GM23338 (cell line): ENCODE measurements around the gene ACYP2. TPM values are rescaled to one million over a fixed set of nuclear protein-coding genes. Genes with fewer than 3 reads are reported as not detected.
"Not testable (repeated sequence)": the region's sequence is repeated elsewhere in the genome, so short reads cannot be mapped to it uniquely, and the experiment has no call there.

Experiments used
- ATAC-seq: fragments of 200-7000 bp; cut with Tn5 transposase; 3 replicates; pipeline ENCODE4 v1.9.1; 2020
- DNase-seq: peaks from one replicate; pipeline ENCODE4 v3.0.0-alpha.2; 2015; ENCODE audit warnings: low spot score
- H2AFZ ChIP-seq: fragments of 200-600 bp; sonication (generic); 2 replicates; pipeline ENCODE4 v1.8.0; 2016; ENCODE audit warnings: antibody characterized with exemption, mild to moderate bottlenecking, moderate library complexity
- H3F3A ChIP-seq: fragments of 200-600 bp; sonication (generic); replicated peaks from 2 replicates; pipeline ENCODE4 v1.8.0; 2017; ENCODE audit warnings: antibody characterized with exemption, mixed run types, low read depth
- H3K27ac ChIP-seq: fragments of 200-600 bp; sonication (generic); 2 replicates; pipeline ENCODE4 v1.6.1; 2016; ENCODE audit warnings: low read depth
- H3K27me3 ChIP-seq: fragments of 200-600 bp; sonication (generic); 2 replicates; pipeline ENCODE4 v1.8.0; 2016; ENCODE audit warnings: mild to moderate bottlenecking, mixed run types, moderate library complexity; ENCODE audit not compliant: insufficient read depth
- H3K36me3 ChIP-seq: fragments of 200-600 bp; sonication (generic); 2 replicates; pipeline ENCODE4 v1.8.0; 2016; ENCODE audit warnings: mild to moderate bottlenecking; ENCODE audit not compliant: insufficient read depth
- H3K4me1 ChIP-seq: fragments of 200-600 bp; sonication (generic); 2 replicates; pipeline ENCODE4 v1.8.0; 2016; ENCODE audit warnings: mild to moderate bottlenecking, moderate library complexity; ENCODE audit not compliant: insufficient read depth
- H3K4me2 ChIP-seq: fragments of 200-600 bp; sonication (generic); 2 replicates; pipeline ENCODE4 v1.7.1; 2017; ENCODE audit warnings: mixed run types
- H3K4me3 ChIP-seq: fragments of 200-600 bp; sonication (generic); 2 replicates; pipeline ENCODE4 v1.6.1; 2016; ENCODE audit warnings: mixed run types
- H3K79me2 ChIP-seq: fragments of 200-600 bp; sonication (generic); replicated peaks from 2 replicates; pipeline ENCODE4 v1.8.0; 2017; ENCODE audit warnings: mild to moderate bottlenecking; ENCODE audit not compliant: insufficient read depth
- H3K9me2 ChIP-seq: fragments of 200-600 bp; sonication (generic); 2 replicates; pipeline ENCODE4 v1.8.0; 2017; ENCODE audit not compliant: insufficient read depth
- H4K20me1 ChIP-seq: fragments of 200-600 bp; sonication (generic); replicated peaks from 2 replicates; pipeline ENCODE4 v1.8.0; 2017; ENCODE audit warnings: mild to moderate bottlenecking; ENCODE audit not compliant: insufficient read depth
- H3K27ac Mint-ChIP-seq: 2 replicates; pipeline ENCODE4 v1.8.0; 2020; ENCODE audit warnings: inconsistent platforms, mild to moderate bottlenecking, moderate library complexity, mixed read lengths
- H3K27me3 Mint-ChIP-seq: 3 replicates; pipeline ENCODE4 v1.8.0; 2022; ENCODE audit warnings: low read depth, mild to moderate bottlenecking, moderate library complexity, mixed read lengths, inconsistent platforms; ENCODE audit not compliant: insufficient read depth, poor library complexity
- H3K36me3 Mint-ChIP-seq: 3 replicates; pipeline ENCODE4 v1.8.0; 2021; ENCODE audit warnings: low read depth, mild to moderate bottlenecking, inconsistent platforms, moderate library complexity, mixed read lengths
- H3K4me1 Mint-ChIP-seq: 3 replicates; pipeline ENCODE4 v1.8.0; 2020; ENCODE audit warnings: mild to moderate bottlenecking, inconsistent platforms, mixed read lengths
- H3K4me3 Mint-ChIP-seq: 3 replicates; pipeline ENCODE4 v1.8.0; 2021; ENCODE audit warnings: moderate library complexity, mild to moderate bottlenecking, inconsistent platforms, mixed read lengths
- H3K9me3 Mint-ChIP-seq: 3 replicates; pipeline ENCODE4 v1.8.0; 2020; ENCODE audit warnings: moderate library complexity, mild to moderate bottlenecking, inconsistent platforms, mixed read lengths
- CREB1 ChIP-seq: fragments of 250-450 bp; sonication (Bioruptor Pico); IDR thresholded peaks from 2 replicates; pipeline ENCODE4 v1.5.0; 2020; ENCODE audit warnings: low read depth, mild to moderate bottlenecking, moderate library complexity
- CTCF ChIP-seq, 2 experiments: fragments of 200-600 bp in 1 of 2; sonication (generic) in 1 of 2; conservative IDR thresholded peaks; 2 replicates each; pipeline versions ENCODE4 v1.5.1 to v1.6.1; 2016 to 2017; ENCODE audit warnings: antibody characterized with exemption in 2 of 2, low read depth in 2 of 2, mild to moderate bottlenecking in 2 of 2, moderate library complexity in 1 of 2
- ETS1 ChIP-seq: IDR thresholded peaks from 2 replicates; pipeline ENCODE4 v1.6.1; 2016; ENCODE audit warnings: antibody characterized with exemption
- EZH2 ChIP-seq: fragments of 200-600 bp; sonication (generic); IDR thresholded peaks from one replicate; pipeline ENCODE4 v1.8.0; 2017; ENCODE audit warnings: antibody characterized with exemption, mild to moderate bottlenecking, low read depth; ENCODE audit not compliant: unreplicated experiment
- EZH2phosphoT487 ChIP-seq: fragments of 200-600 bp; sonication (generic); IDR thresholded peaks from one replicate; pipeline ENCODE4 v1.8.1; 2018; ENCODE audit warnings: antibody characterized with exemption; ENCODE audit not compliant: unreplicated experiment
- JUNB ChIP-seq: IDR thresholded peaks from one replicate; pipeline ENCODE4 v1.6.1; 2016; ENCODE audit warnings: antibody characterized with exemption; ENCODE audit not compliant: unreplicated experiment
- NANOG ChIP-seq: IDR thresholded peaks from 2 replicates; pipeline ENCODE4 v1.6.1; 2016; ENCODE audit warnings: antibody characterized with exemption, borderline replicate concordance
- POLR2AphosphoS5 ChIP-seq: IDR thresholded peaks from 2 replicates; pipeline ENCODE4 v1.6.1; 2016; ENCODE audit warnings: antibody characterized with exemption, low read depth
- REST ChIP-seq: IDR thresholded peaks from one replicate; pipeline ENCODE4 v1.6.1; 2018; ENCODE audit warnings: antibody characterized with exemption; ENCODE audit not compliant: unreplicated experiment
- ZNF114 ChIP-seq: fragments of 250-450 bp; sonication (Bioruptor Pico); IDR thresholded peaks from 2 replicates; pipeline ENCODE4 v1.5.0; 2020; ENCODE audit warnings: mild to moderate bottlenecking, moderate library complexity
- ZNF331 ChIP-seq: fragments of 250-450 bp; sonication (Bioruptor Pico); IDR thresholded peaks from 2 replicates; pipeline ENCODE4 v1.5.0; 2020; ENCODE audit warnings: low read depth, mild to moderate bottlenecking, moderate library complexity
- polyA plus RNA-seq: library from polyadenylated mRNA; unstranded; fragments of >200 nt; fragmentation: Nextera tagmentation; extraction: Ambion mirVana; gene quantifications from 2 replicates; pipeline ENCODE4 v1.2.1, GENCODE V29; 2016
- total RNA-seq: library from RNA; depleted of rRNA; stranded (reverse); fragments of >200 nt; shearing (Covaris generic); gene quantifications from 2 replicates; pipeline ENCODE4 v1.2.3, GENCODE V29; 2014

Gene ACYP2
- total and polyA plus RNA-seq, 2 experiments from 2014 or later: 2.3 to 15.5 TPM

GRCh38 chr2:54294665-54295064 lies 179.2 kb downstream of the ACYP2 start:
- not testable (repeated sequence) for H3K9me2 ChIP-seq, H3K79me2 ChIP-seq, ATAC-seq, H3K36me3 Mint-ChIP-seq, H3K27ac ChIP-seq, H3K4me3 ChIP-seq, H2AFZ ChIP-seq, H3K9me3 Mint-ChIP-seq, H3F3A ChIP-seq, DNase-seq, H3K4me2 ChIP-seq, H3K36me3 ChIP-seq, H4K20me1 ChIP-seq, H3K4me3 Mint-ChIP-seq, H3K27ac Mint-ChIP-seq
- Histone ChIP-seq H3K4me1 (peaks cover 19% of the 10 kb centered on the region), H3K27me3 (peaks cover 32% of the 10 kb centered on the region)
- Mint-ChIP-seq H3K27me3 (peaks cover 20% of the 10 kb centered on the region), H3K4me1 (peaks cover 24% of the 10 kb centered on the region)

GRCh38 chr2:54295911-54296310 lies 180.5 kb downstream of the ACYP2 start:
- Histone ChIP-seq H4K20me1 (no peaks in the 10 kb centered on the region), H2AFZ (peak overlapping the region; percentile 50; the same call in 1 of the 2 replicates), H3F3A (no peaks in the 10 kb centered on the region), H3K9me2 (no peaks in the 10 kb centered on the region), H3K4me3 (no peak overlapping the region), H3K27me3 (peaks cover 19% of the 10 kb centered on the region), H3K36me3 (no peaks in the 10 kb centered on the region), H3K4me1 (peaks cover 11% of the 10 kb centered on the region), H3K4me2 (peak overlapping the region; percentile 23; the same call in 1 of the 2 replicates), H3K79me2 (no peaks in the 10 kb centered on the region), H3K27ac (no peak overlapping the region)
- peak; percentile 47 for DNase-seq
- Mint-ChIP-seq H3K9me3 (no peaks in the 10 kb centered on the region; the same call in 2 of the 3 replicates), H3K4me3 (no peak overlapping the region), H3K36me3 (no peaks in the 10 kb centered on the region), H3K27ac (no peak overlapping the region), H3K4me1 (peaks cover 11% of the 10 kb centered on the region), H3K27me3 (peaks cover 9% of the 10 kb centered on the region)
- ATAC-seq: peak; percentile 55
- TF ChIP-seq CREB1 (CRISPR knock-in tag) (no peak), CTCF (conservative IDR thresholded peaks at IDR 0.05; ENCODE audit: low read depth in 2 of 2) (no peak), ZNF114 (CRISPR knock-in tag) (no peak), JUNB (no peak), EZH2 (no peak), EZH2phosphoT487 (no peak), REST (no peak), ZNF331 (CRISPR knock-in tag) (no peak), POLR2AphosphoS5 (no peak), NANOG (no peak), ETS1 (no peak)
